Spleen (tissue), 7 donors: ENCODE data around the gene CCDC88C.

ENCODE experiments used
- CTCF ChIP-seq, 11 experiments: fragments of 200-600 bp in 7 of 11; fragments of 450-650 bp in 4 of 11; sonication (generic) in 4 of 11; IDR thresholded peaks in 8 of 11; conservative IDR thresholded peaks in 3 of 11; 1 replicate in 7 of 11; 2 replicates in 4 of 11; pipeline versions ENCODE4 v1.4.0 to v1.8.0; 2016 to 2021; ENCODE audit warnings: antibody characterized with exemption in 11 of 11, inconsistent platforms in 4 of 11, mild to moderate bottlenecking in 1 of 11
- POLR2A ChIP-seq, 3 donors: fragments of 450-650 bp; IDR thresholded peaks; one replicate each; pipeline ENCODE4 v1.5.1; 2017; ENCODE audit warnings: antibody characterized with exemption in 3 of 3, mild to moderate bottlenecking in 1 of 3
- donor health status: DM: no; HTN: no; CAD: no; lungs with moderate emphysema.
- donor health status: DM: no; HTN: no; CAD: no.
- donor health status: DM: no; HTN: no; CAD: no.

- TF ChIP-seq CTCF (IDR thresholded peaks at IDR 0.05 in 8 of 11, conservative IDR thresholded peaks at IDR 0.05 in 3 of 11), result no peak
- no peak for TF ChIP-seq POLR2A (IDR thresholded peaks at IDR 0.05)
These were observed 6.7 kb downstream of the CCDC88C start for GRCh38 chr14:91410771-91411536.
